BJ (cell line): ENCODE results near the gene MAML2. TPM values are rescaled to one million over a fixed set of nuclear protein-coding genes. Genes with fewer than 3 reads are reported as not detected.

Source experiments
- CTCF ChIA-PET: fragments of 350-600 bp; formaldehyde crosslinking; extraction: SDS; loops from one replicate; lab custom pipeline; 2021; ENCODE audit warnings: antibody characterized with exemption, inconsistent platforms; lab: Yijun Ruan, JAX
- POLR2A ChIA-PET: fragments of 300-600 bp; sonication (Branson Sonifier 250); formaldehyde crosslinking; extraction: SDS; loops from one replicate; lab custom pipeline; 2021; ENCODE audit warnings: antibody characterized with exemption; lab: Charles Lee
- DNase-seq: peaks from one replicate; pipeline ENCODE4 v3.0.0-alpha.2; 2011; ENCODE audit warnings: low read depth
- H3K27me3 ChIP-seq: 2 replicates; pipeline ENCODE4 v1.6.0; 2011; ENCODE audit warnings: low read length; ENCODE audit not compliant: control insufficient read depth, insufficient read depth
- H3K36me3 ChIP-seq: 2 replicates; pipeline ENCODE4 v1.5.1; 2011; ENCODE audit warnings: low read length; ENCODE audit not compliant: control insufficient read depth, insufficient read depth
- H3K4me3 ChIP-seq: 2 replicates; pipeline ENCODE4 v1.5.1; 2011; ENCODE audit warnings: low read depth, mild to moderate bottlenecking, control low read depth, low read length
- polyA plus RNA-seq: library from polyadenylated mRNA; depleted of rRNA; stranded (reverse); fragments of >200 nt; gene quantifications from 2 replicates; pipeline ENCODE4 v1.2.3, GENCODE V29; 2011
- TF ChIP-seq, protein P1 (sequence below): IDR thresholded peaks from 2 replicates; pipeline ENCODE4 v1.5.1; 2011; ENCODE audit warnings: low read depth, mild to moderate bottlenecking, control low read depth, inconsistent platforms, low read length, moderate library complexity; ENCODE audit not compliant: insufficient read depth

MAML2 gene
- polyA plus RNA-seq, 1 experiment: 22.0 TPM

DNA sequence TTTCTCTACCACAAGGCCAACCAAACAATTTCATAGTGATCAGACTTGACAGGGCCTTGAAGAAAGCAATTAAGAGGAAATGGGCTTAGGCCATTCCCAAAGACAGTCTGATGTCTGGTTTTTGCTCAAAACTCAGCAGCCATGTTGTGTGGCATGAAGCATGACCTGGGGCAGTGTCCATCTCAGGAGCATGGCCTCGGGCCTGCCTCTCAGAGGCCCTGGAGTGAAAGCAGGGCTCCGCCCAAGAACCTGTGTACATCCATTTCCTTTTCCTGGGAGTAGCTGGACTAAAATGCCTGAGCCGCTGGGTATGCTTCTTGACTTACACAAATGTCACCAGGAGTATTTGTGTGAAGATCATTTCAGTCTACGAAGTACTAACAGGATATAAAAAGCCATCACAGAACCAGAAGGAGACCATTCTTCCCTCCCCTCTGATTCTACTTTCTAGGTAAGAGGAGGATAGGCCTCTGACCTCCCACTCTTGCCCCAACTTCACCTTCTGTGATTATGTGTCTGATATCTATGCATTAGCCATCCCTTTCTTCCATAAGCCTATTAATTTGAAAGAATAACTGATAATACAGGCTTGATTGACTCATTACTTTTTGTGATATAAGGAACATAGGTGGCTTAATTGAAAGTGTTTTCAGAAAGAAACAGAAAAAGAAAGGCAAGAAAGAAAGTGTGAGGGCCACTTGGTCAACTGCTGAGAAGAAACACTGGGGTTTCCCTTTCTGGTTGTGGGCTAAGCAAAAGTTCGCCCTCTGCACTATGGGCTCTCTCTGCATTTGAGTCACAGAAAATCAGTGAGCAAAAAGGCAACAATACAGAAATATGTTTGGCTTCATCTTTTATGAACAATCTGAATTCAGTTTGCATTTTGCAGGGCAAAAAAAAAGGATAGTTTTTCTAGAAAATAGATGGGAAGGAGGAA, 230.5 kb downstream of the MAML2 start:
- H3K36me3 ChIP-seq: no peaks in the 10 kb centered on the region
- no peaks in the 10 kb centered on the region for H3K27me3 ChIP-seq
- no peak for DNase-seq
- ChIA-PET POLR2A (interaction anchor here (0.7 kb wide), 4 partner anchors 10 to 1020 kb away, joined by 3 to 7 read pairs (median 4); no protein-coding TSS in a partner anchor), CTCF (no interaction called here)
- TF ChIP-seq, protein P1, sequence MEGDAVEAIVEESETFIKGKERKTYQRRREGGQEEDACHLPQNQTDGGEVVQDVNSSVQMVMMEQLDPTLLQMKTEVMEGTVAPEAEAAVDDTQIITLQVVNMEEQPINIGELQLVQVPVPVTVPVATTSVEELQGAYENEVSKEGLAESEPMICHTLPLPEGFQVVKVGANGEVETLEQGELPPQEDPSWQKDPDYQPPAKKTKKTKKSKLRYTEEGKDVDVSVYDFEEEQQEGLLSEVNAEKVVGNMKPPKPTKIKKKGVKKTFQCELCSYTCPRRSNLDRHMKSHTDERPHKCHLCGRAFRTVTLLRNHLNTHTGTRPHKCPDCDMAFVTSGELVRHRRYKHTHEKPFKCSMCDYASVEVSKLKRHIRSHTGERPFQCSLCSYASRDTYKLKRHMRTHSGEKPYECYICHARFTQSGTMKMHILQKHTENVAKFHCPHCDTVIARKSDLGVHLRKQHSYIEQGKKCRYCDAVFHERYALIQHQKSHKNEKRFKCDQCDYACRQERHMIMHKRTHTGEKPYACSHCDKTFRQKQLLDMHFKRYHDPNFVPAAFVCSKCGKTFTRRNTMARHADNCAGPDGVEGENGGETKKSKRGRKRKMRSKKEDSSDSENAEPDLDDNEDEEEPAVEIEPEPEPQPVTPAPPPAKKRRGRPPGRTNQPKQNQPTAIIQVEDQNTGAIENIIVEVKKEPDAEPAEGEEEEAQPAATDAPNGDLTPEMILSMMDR: no peak
- no peak overlapping the region for H3K4me3 ChIP-seq

DNA sequence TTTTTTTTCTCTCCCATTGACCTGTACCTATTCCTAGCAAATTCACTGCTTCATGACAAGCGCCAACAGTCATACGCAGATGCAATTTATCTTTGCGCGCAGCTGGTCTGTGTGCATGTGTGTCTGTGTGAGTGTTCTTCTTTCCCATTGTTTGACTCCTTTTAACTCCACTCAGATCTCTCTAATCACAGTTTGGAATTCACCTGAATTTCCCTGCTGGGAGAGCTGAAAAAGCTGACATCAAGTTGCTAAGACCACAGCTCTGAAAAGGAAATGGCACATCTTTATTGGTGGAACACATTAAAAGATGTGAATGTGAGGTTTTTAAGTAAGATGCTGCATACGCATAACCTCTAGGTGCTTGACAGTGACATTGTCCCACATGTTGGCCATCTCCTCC, 231.7 kb downstream of the MAML2 start:
- H3K36me3 ChIP-seq: no peaks in the 10 kb centered on the region
- no peaks in the 10 kb centered on the region for H3K27me3 ChIP-seq
- CTCF ChIA-PET: no interaction called here
- TF ChIP-seq, protein P1: no peak
- no peak overlapping the region for H3K4me3 ChIP-seq
- no peak for DNase-seq
- POLR2A ChIA-PET: no interaction called here

DNA sequence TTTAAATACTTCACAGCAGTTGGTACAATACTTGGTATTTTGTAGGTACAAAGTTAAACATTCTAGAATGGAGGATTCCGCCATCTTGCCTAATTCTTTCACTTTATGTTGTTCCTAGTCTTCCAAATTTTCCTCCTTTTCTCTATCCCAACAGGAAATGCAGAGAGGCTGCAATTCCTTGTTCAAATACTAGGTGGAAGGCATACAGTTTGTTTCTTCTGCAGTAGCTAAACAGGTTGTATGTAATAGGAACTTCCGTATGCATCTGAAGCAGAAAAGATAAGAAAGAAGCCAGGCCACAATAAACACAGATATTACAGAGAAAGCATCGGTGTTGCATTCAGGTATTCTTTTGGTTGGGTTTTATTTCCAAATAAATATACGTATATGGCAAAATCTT, 232.7 kb downstream of the MAML2 start:
- ChIA-PET CTCF (no interaction called here), POLR2A (no interaction called here)
- no peak for DNase-seq
- no peaks in the 10 kb centered on the region for H3K36me3 ChIP-seq
- TF ChIP-seq, protein P1: no peak
- no peak overlapping the region for H3K4me3 ChIP-seq
- H3K27me3 ChIP-seq: no peaks in the 10 kb centered on the region

DNA sequence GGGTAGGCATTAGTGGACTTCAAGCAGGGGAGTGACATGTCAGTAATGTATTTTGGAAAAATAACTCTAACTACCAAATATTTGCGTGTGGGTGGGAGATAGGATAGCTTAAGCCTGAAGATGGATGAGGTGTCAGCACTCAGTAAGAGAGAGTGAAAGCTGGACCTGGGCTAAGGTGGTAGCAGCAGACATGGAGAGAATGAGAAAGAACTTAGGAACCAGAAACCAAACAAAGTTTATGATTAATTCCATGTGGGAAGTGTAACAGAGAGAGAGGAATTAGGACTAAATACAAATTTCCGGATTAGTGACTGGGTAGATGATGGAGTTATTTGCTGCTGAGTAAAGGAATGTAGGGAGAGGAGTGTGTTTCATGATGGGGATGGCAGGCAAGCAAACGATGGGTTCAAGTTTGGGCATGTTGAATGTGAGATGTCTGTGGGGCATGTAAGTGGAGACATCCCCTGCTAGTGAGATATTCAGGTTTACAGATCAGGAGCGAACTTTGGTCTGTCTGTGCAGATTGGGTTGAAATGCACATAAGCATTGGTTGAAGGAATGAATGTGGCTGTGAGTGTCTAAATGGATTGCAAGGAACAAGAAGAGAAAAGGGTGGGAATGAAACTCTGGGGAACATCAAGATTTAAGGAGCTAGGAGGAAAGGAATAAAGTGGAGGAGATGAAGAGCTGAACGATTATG, 233.5 kb downstream of the MAML2 start:
- POLR2A ChIA-PET: no interaction called here
- H3K4me3 ChIP-seq: no peak overlapping the region
- TF ChIP-seq, protein P1: no peak
- no peaks in the 10 kb centered on the region for H3K36me3 ChIP-seq
- no peaks in the 10 kb centered on the region for H3K27me3 ChIP-seq
- no peak for DNase-seq
- CTCF ChIA-PET: interaction anchor here (2.2 kb wide), 1 partner anchor 233 kb away, joined by 6 read pairs; the partner anchor contains the start of gene MAML2
